GM18951 (cell line): Measurements from ENCODE around the gene HHATL.

ENCODE experiments used
- POLR2A ChIP-seq: IDR thresholded peaks from 4 replicates; pipeline ENCODE4 v1.6.1; 2011; ENCODE audit warnings: mild to moderate bottlenecking; ENCODE audit not compliant: insufficient read length, insufficient read depth; ENCODE audit errors: extremely low read depth
- in situ Hi-C: fragments of 300-500 bp; cut with MboI; formaldehyde crosslinking; loops from one replicate; pipeline ENCODE4 v1.12.0; 2022; ENCODE audit warnings: low sequenced_read_pairs, mixed read lengths, inconsistent platforms; ENCODE audit not compliant: unreplicated experiment

The HHATL gene

GRCh38 chr3:42712688-42713372 is 10.2 kb upstream of the HHATL start:
- TF ChIP-seq POLR2A, result no peak
- in situ Hi-C loops, result no loop called here

- TF ChIP-seq POLR2A, result no peak
- in situ Hi-C loops, result no loop called here
Observed at GRCh38 chr3:42712344-42712648, 9.7 kb upstream of the HHATL start.

GRCh38 chr3:42711491-42712343 is 9.1 kb upstream of the HHATL start:
- in situ Hi-C loops, result no loop called here
- TF ChIP-seq POLR2A, result no peak

- in situ Hi-C loops, result no loop called here
- no peak for TF ChIP-seq POLR2A
Observed at GRCh38 chr3:42710323-42711021, 7.9 kb upstream of the HHATL start.

GRCh38 chr3:42709621-42710020 is 7.0 kb upstream of the HHATL start:
- no peak for TF ChIP-seq POLR2A
- in situ Hi-C loops, result no loop called here

GRCh38 chr3:42708611-42709151 is 6.1 kb upstream of the HHATL start:
- no peak for TF ChIP-seq POLR2A
- in situ Hi-C loops, result no loop called here

GRCh38 chr3:42707620-42708355 is 5.2 kb upstream of the HHATL start:
- no peak for TF ChIP-seq POLR2A
- in situ Hi-C loops, result no loop called here

- no peak for TF ChIP-seq POLR2A
- in situ Hi-C loops, result no loop called here
Observed at GRCh38 chr3:42706721-42707619, 4.4 kb upstream of the HHATL start.

GRCh38 chr3:42705962-42706585 is 3.5 kb upstream of the HHATL start:
- no peak for TF ChIP-seq POLR2A
- in situ Hi-C loops, result no loop called here

- no peak for TF ChIP-seq POLR2A
Observed at GRCh38 chr3:42705058-42705767, 2.6 kb upstream of the HHATL start.

More at GRCh38 chr3:42705058-42705767, 2.6 kb upstream of the HHATL start:
- in situ Hi-C loops, result no loop called here
